Right atrium auricular region (tissue), 2 donors: ENCODE data around the gene CPEB4. TPM values are rescaled to one million over a fixed set of nuclear protein-coding genes. Genes with fewer than 3 reads are reported as not detected.

Experiments used
- DNase-seq: peaks from one replicate; pipeline ENCODE4 v3.0.0-alpha.2; 2019; ENCODE audit warnings: low spot score
- H3K27ac ChIP-seq, 2 donors: fragments of 200-600 bp; sonication (generic); 1 replicate in 1 of 2; 2 replicates in 1 of 2; pipeline ENCODE4 v1.5.1; 2016 to 2019
- H3K27me3 ChIP-seq, 2 donors: fragments of 200-600 bp; sonication (generic); one replicate each; pipeline versions ENCODE4 v1.5.1 to v1.6.0; 2017 to 2019
- H3K36me3 ChIP-seq: fragments of 200-600 bp; sonication (generic); one replicate; pipeline ENCODE4 v1.5.1; 2016
- H3K4me1 ChIP-seq, 2 donors: fragments of 200-600 bp; sonication (generic); one replicate each; pipeline versions ENCODE4 v1.5.1 to v1.6.0; 2017 to 2019
- H3K4me3 ChIP-seq, 2 donors: fragments of 200-600 bp; sonication (generic); 1 replicate in 1 of 2; 2 replicates in 1 of 2; pipeline ENCODE4 v1.5.1; 2017 to 2019; ENCODE audit warnings: mild to moderate bottlenecking in 1 of 2, moderate library complexity in 1 of 2
- H3K9me3 ChIP-seq, 2 donors: fragments of 200-600 bp; sonication (generic); one replicate each; pipeline ENCODE4 v1.5.1; 2019
- total RNA-seq, 2 donors: library from RNA; depleted of rRNA; stranded (reverse); fragments of >200 nt; gene quantifications; one replicate each; pipeline ENCODE4 v1.1.0, GENCODE V29; 2016
- TF ChIP-seq, protein P1 (sequence below), 2 donors: fragments of 200-600 bp; sonication (generic); IDR thresholded peaks; one replicate each; pipeline ENCODE4 v1.5.1; 2019; ENCODE audit warnings: antibody characterized with exemption in 2 of 2

The CPEB4 gene
- total RNA-seq, 2 donors from 2014 or later, result 79.5 to 127 TPM

DNA sequence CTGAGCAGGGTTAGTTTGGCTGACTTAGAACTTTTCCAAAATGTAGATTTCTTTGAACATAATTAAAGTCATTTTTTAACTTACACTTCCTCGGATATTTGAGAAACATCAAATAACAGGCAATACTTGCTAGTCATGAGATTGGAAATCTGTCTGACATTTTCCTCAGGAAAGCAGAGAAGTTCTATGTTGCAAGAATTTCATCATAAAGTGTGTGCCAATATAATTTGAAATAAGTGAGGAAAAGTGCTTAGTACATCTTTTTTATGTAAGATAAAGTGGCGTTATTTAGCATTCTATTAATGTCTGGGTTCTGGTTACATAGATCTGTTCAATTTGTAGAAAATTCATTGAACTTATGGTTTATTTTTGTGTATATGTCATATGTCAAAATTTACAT lies 52.1 kb downstream of the CPEB4 start:
- Histone ChIP-seq H3K4me1 (peaks cover 0 to 32% of the 10 kb centered on the region in 2 donors), H3K9me3 (no peaks in the 10 kb centered on the region), H3K36me3 (peaks cover 8% of the 10 kb centered on the region), H3K27ac (no peak overlapping the region), H3K27me3 (no peaks in the 10 kb centered on the region), H3K4me3 (no peak overlapping the region)
- DNase-seq, result no peak
- TF ChIP-seq, protein P1, sequence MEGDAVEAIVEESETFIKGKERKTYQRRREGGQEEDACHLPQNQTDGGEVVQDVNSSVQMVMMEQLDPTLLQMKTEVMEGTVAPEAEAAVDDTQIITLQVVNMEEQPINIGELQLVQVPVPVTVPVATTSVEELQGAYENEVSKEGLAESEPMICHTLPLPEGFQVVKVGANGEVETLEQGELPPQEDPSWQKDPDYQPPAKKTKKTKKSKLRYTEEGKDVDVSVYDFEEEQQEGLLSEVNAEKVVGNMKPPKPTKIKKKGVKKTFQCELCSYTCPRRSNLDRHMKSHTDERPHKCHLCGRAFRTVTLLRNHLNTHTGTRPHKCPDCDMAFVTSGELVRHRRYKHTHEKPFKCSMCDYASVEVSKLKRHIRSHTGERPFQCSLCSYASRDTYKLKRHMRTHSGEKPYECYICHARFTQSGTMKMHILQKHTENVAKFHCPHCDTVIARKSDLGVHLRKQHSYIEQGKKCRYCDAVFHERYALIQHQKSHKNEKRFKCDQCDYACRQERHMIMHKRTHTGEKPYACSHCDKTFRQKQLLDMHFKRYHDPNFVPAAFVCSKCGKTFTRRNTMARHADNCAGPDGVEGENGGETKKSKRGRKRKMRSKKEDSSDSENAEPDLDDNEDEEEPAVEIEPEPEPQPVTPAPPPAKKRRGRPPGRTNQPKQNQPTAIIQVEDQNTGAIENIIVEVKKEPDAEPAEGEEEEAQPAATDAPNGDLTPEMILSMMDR (IDR thresholded peaks at IDR 0.05), result no peak

DNA sequence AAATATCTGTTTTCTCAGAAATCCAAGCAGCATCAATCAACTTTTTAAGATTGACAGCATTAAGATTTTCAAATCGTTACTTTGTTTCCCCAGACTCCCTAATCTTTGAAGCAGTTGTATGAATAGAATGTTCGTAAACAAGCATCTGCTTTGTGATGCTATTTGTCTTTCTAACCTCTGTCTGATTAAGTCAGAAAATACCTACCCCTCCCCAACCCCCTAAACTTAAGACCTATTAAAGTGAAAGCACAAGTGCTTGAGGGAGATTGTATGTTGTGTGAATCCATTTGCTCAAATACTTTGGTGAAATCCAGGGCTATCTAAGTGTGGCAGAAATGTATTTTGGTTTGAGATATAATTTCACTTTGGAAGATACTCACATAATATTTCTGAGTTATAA lies 53.0 kb downstream of the CPEB4 start:
- no peak for DNase-seq
- Histone ChIP-seq H3K9me3 (no peaks in the 10 kb centered on the region), H3K27me3 (no peaks in the 10 kb centered on the region), H3K27ac (no peak overlapping the region), H3K4me1 (peaks cover 0 to 29% of the 10 kb centered on the region in 2 donors), H3K4me3 (no peak overlapping the region), H3K36me3 (peaks cover 17% of the 10 kb centered on the region)
- TF ChIP-seq, protein P1 (IDR thresholded peaks at IDR 0.05), result no peak

DNA sequence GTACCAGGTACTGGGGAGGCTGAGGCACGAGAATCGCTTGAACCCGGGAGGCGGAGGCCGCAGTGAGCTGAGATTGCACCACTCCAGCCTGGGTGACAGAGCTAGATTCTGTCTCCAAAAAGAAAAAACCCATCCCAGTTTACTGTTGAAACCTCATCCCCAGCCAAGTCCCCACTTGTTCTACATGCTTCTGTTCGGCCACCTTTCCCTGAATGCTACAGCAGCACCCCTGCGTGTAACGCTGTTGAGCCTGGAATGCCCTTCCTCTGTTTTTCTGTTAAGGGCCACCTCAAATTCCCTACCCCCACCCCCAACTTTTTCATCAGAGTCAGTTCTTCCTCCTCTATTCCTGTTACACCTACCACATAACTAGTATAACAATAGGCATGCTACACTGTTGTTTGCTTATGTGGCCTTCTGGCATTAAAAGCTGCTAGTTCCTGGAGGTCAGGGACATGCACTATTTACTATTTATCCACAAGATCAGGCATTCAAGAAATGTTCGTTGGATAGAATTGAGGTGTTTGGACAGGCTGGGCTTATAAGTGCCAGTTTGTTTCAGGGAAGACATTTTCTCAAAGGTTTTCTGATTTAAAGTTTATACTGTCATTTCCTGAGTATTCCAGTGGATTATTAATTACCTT lies 53.7 kb downstream of the CPEB4 start:
- peaks cover 24% of the 10 kb centered on the region for H3K36me3 ChIP-seq
- TF ChIP-seq, protein P1 (IDR thresholded peaks at IDR 0.05), result no peak
- peaks cover 0 to 29% of the 10 kb centered on the region in 2 donors for H3K4me1 ChIP-seq
- no peaks in the 10 kb centered on the region for H3K9me3 ChIP-seq
- H3K27ac ChIP-seq, result no peak overlapping the region
- no peak for DNase-seq
- no peak overlapping the region for H3K4me3 ChIP-seq
- no peaks in the 10 kb centered on the region for H3K27me3 ChIP-seq

DNA sequence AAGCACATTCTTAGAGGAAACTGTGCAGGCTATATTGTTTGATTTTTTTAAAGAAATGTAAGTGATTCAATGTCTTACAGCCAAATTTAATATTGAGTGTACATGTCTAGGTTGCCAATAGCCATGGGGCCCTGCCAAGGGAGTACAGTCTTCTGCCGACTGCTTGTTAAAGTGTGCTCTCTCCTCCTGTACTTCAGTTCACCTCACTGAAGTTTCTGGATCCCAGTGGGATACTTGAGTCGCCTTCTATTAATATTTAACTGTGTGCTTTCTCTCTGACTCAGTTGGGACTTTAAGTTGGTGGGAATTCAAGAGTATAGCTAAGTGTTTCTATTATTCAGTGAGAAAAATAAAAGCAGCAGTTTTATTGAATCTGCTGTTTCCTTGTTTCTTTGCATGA lies 56.4 kb downstream of the CPEB4 start:
- DNase-seq, result no peak
- Histone ChIP-seq H3K27ac (no peak overlapping the region), H3K9me3 (no peaks in the 10 kb centered on the region), H3K36me3 (peaks cover 41% of the 10 kb centered on the region), H3K4me1 (peaks cover 0 to 29% of the 10 kb centered on the region in 2 donors), H3K4me3 (no peak overlapping the region), H3K27me3 (no peaks in the 10 kb centered on the region)
- TF ChIP-seq, protein P1 (IDR thresholded peaks at IDR 0.05), result no peak

DNA sequence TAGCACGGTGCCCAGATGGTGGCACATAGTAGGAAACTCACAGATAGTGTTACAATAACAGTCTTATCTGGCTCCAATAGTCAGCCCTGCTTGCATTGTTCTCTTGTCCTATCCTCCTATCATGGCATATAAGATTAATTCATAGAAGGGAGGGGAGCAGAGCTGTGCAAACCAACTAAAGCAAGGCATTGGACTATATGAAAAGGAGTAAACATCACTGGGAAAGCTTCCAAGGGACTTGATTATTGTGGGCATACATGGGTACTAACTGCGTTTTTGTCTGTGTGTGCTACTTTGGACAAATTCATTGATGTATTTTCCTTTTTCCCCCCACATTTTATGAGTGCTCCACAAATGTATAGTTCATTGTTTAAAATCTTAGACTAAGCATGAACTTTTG lies 57.0 kb downstream of the CPEB4 start:
- DNase-seq, result no peak
- TF ChIP-seq, protein P1 (IDR thresholded peaks at IDR 0.05), result no peak
- H3K4me1 ChIP-seq, result peaks cover 0 to 29% of the 10 kb centered on the region in 2 donors
- no peak overlapping the region for H3K4me3 ChIP-seq
- peaks cover 48% of the 10 kb centered on the region for H3K36me3 ChIP-seq
- no peaks in the 10 kb centered on the region for H3K9me3 ChIP-seq
- H3K27ac ChIP-seq, result no peak overlapping the region
- no peaks in the 10 kb centered on the region for H3K27me3 ChIP-seq

DNA sequence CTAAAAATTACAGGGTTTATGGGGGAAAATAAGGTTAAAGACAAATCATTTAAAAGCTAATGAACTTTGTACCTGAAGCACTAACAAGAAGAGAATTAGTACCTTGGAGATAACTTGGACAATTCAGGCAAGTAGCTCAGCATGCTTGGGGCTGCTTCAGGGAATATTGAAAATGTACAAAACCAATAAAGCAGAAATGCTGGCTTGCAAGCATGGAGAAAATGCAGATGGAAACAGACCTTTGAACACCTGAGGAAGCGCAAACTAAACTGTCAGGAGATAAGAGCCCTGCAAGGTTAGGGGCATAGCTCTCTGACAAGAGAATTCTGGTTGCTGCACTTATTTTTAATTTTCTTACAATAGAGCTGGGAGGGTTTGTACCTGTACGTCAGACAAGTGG lies 58.2 kb downstream of the CPEB4 start:
- H3K4me3 ChIP-seq, result no peak overlapping the region
- no peak overlapping the region for H3K27ac ChIP-seq
- TF ChIP-seq, protein P1 (IDR thresholded peaks at IDR 0.05), result no peak
- H3K36me3 ChIP-seq, result peaks cover 50% of the 10 kb centered on the region
- no peak for DNase-seq
- H3K9me3 ChIP-seq, result no peaks in the 10 kb centered on the region
- no peaks in the 10 kb centered on the region for H3K27me3 ChIP-seq
- H3K4me1 ChIP-seq, result peaks cover 0 to 24% of the 10 kb centered on the region in 2 donors
